Gastrocnemius medialis (tissue), 4 donors: ENCODE results near the gene DOCK8.
"Not testable (repeated sequence)": the region's sequence is repeated elsewhere in the genome, so short reads cannot be mapped to it uniquely, and the experiment has no call there.

Experiments
- CTCF ChIP-seq, 5 experiments: fragments of 450-650 bp in 3 of 5; fragments of 200-600 bp in 2 of 5; sonication (generic) in 2 of 5; IDR thresholded peaks in 4 of 5; conservative IDR thresholded peaks in 1 of 5; 1 replicate in 4 of 5; 2 replicates in 1 of 5; pipeline ENCODE4 v1.5.1; 2016 to 2019; ENCODE audit warnings: antibody characterized with exemption in 5 of 5, mild to moderate bottlenecking in 3 of 5, moderate library complexity in 3 of 5
- POLR2A ChIP-seq, 2 donors: fragments of 450-650 bp; IDR thresholded peaks; one replicate each; pipeline ENCODE4 v1.6.1; 2017; ENCODE audit warnings: antibody characterized with exemption in 2 of 2, mild to moderate bottlenecking in 2 of 2, moderate library complexity in 2 of 2

GRCh38 chr9:409655-410054, 195.0 kb downstream of the DOCK8 start:
- not testable (repeated sequence) for TF ChIP-seq CTCF (IDR thresholded peaks at IDR 0.05 in 4 of 5, conservative IDR thresholded peaks at IDR 0.05 in 1 of 5); POLR2A (IDR thresholded peaks at IDR 0.05)
